T-cell (primary cell): ENCODE data around the gene C11orf58. TPM values are rescaled to one million over a fixed set of nuclear protein-coding genes. Genes with fewer than 3 reads are reported as not detected.

Source experiments
- ATAC-seq, 4 experiments: fragments of 200-7000 bp in 3 of 4; fragments of 150-1000 bp in 1 of 4; cut with Tn5 transposase; replicated peaks in 1 of 4; 1 replicate in 3 of 4; 2 replicates in 1 of 4; pipeline ENCODE4 v1.10.0; 2021; ENCODE audit warnings: moderate library complexity in 3 of 4, mild to moderate bottlenecking in 2 of 4, moderate number of reproducible peaks in 1 of 4
- CTCF ChIA-PET, 2 donors: fragments of 300-600 bp; sonication (Branson Sonifier 250); formaldehyde crosslinking; loops; one replicate each; lab custom pipeline; 2022; ENCODE audit warnings: antibody characterized with exemption in 2 of 2; lab: Charles Lee
- POLR2A ChIA-PET, 2 donors: fragments of 300-600 bp; sonication (Branson Sonifier 250); formaldehyde crosslinking; loops; one replicate each; lab custom pipeline; 2022; ENCODE audit warnings: antibody characterized with exemption in 2 of 2; lab: Charles Lee
- DNase-seq, 35 experiments: peaks; one replicate each; pipeline versions ENCODE4 v3.0.0 to v3.0.0-alpha.2; 2013 to 2023
- H3K27ac ChIP-seq: one replicate; pipeline ENCODE4 v1.5.1; 2013; ENCODE audit warnings: low read length
- H3K27me3 ChIP-seq, 2 experiments: replicated peaks in 1 of 2; 1 replicate in 1 of 2; 2 replicates in 1 of 2; pipeline versions ENCODE4 v1.6.1 to v1.7.0; 2013; ENCODE audit warnings: low read length in 1 of 2, mixed read lengths in 1 of 2; ENCODE audit not compliant: control insufficient read depth in 2 of 2, insufficient read depth in 2 of 2; ENCODE audit errors: extremely low read depth in 1 of 2
- H3K36me3 ChIP-seq, 2 donors: 1 replicate in 1 of 2; 2 replicates in 1 of 2; pipeline versions ENCODE4 v1.6.1 to v1.7.0; 2013; ENCODE audit warnings: low read length in 1 of 2; ENCODE audit not compliant: control insufficient read depth in 2 of 2, insufficient read depth in 1 of 2; ENCODE audit errors: extremely low read depth in 1 of 2
- H3K4me1 ChIP-seq, 2 experiments: 1 replicate in 1 of 2; 2 replicates in 1 of 2; pipeline versions ENCODE4 v1.6.1 to v1.7.0; 2013; ENCODE audit warnings: low read length in 2 of 2, mixed read lengths in 1 of 2; ENCODE audit not compliant: insufficient read depth in 2 of 2, control insufficient read depth in 1 of 2; ENCODE audit errors: extremely low read depth in 1 of 2
- H3K4me3 ChIP-seq, 2 donors: 1 replicate in 1 of 2; 2 replicates in 1 of 2; pipeline versions ENCODE4 v1.5.1 to v1.7.0; 2013; ENCODE audit warnings: mild to moderate bottlenecking in 2 of 2, low read length in 1 of 2, moderate library complexity in 1 of 2; ENCODE audit not compliant: control insufficient read depth in 1 of 2; ENCODE audit errors: extremely low read depth in 1 of 2
- H3K9me3 ChIP-seq: 2 replicates; pipeline ENCODE4 v1.7.0; 2013
- H3K27ac Mint-ChIP-seq, 2 donors: one replicate each; pipeline ENCODE4 v1.8.0; 2020 to 2021; ENCODE audit warnings: mild to moderate bottlenecking in 2 of 2, mixed read lengths in 2 of 2
- H3K27me3 Mint-ChIP-seq, 2 donors: one replicate each; pipeline ENCODE4 v1.8.0; 2021 to 2022; ENCODE audit warnings: mixed read lengths in 2 of 2
- H3K36me3 Mint-ChIP-seq: one replicate; pipeline ENCODE4 v1.8.0; 2021; ENCODE audit warnings: mixed read lengths
- H3K4me1 Mint-ChIP-seq, 3 donors: one replicate each; pipeline ENCODE4 v1.8.0; 2020 to 2022; ENCODE audit warnings: mixed read lengths in 3 of 3, mild to moderate bottlenecking in 1 of 3
- H3K4me3 Mint-ChIP-seq, 3 donors: one replicate each; pipeline ENCODE4 v1.8.0; 2020 to 2022; ENCODE audit warnings: mild to moderate bottlenecking in 3 of 3, mixed read lengths in 3 of 3, moderate library complexity in 3 of 3
- H3K9me3 Mint-ChIP-seq, 3 donors: one replicate each; pipeline ENCODE4 v1.8.0; 2020 to 2022; ENCODE audit warnings: mixed read lengths in 3 of 3
- WGBS: methylation state at CpG from one replicate; pipeline ENCODE4 v1.1.5; 2013; ENCODE audit warnings: missing lambda C conversion rate; ENCODE audit not compliant: insufficient coverage; 5-methylcytosine and 5-hydroxymethylcytosine counted together
- total RNA-seq, 35 experiments: library from RNA in 6 of 35; stranded (reverse) in 6 of 35; fragments of 120-200 nt in 1 of 35; gene quantifications; one replicate each; pipeline versions ENCODE4 v1.2.1 to v1.2.4 and lab custom pipeline; 2013 to 2026

The C11orf58 gene
- 100 to 1,000 TPM; 120 to 145 (median 133) TPM for total RNA-seq
- 167 TPM for total RNA-seq (2013)
- 163 to 328 (median 207) reads per million in 29 experiments for total RNA-seq (lab: John Stamatoyannopoulos, UW)

GRCh38 chr11:16738193-16738946, at the start of gene C11orf58:
TSS of gene C11orf58 (plus strand) at chr11:16738647. CDS start at chr11:16738779, 132 bp downstream.
- Mint-ChIP-seq H3K4me3 (peak within 1 kb of the TSS in 1 of 3 donors; percentile 74), H3K9me3 (no peaks in the 10 kb centered on the region)
- POLR2A ChIA-PET, result interaction anchor here (0.5 to 0.6 kb wide), 3 partner anchors 38 to 1762 kb away, joined by 3 read pairs; no protein-coding TSS in a partner anchor

DNA sequence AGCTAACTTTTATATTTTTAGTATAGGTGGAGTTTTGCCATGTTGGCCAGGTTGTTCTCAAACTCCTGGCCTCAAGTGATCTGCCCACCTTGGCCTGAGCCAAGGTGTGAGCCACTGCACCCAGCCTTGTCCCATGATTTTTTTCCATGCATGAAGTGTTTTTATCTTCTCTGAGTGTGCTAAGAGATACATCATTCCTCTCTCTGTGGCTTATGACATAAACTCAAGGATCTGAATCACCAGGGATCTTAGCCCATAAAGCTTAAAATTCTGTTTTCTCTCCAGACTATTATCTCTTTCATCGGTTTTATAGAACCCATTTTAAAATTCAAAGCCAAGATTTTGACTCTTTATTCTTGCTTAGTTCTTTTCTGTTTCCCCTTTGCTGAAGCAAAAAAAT, 48.4 kb upstream of the C11orf58 start:
- Mint-ChIP-seq H3K27me3 (peaks cover 3 to 19% of the 10 kb centered on the region in 2 donors), H3K4me3 (no peak overlapping the region), H3K9me3 (no peaks in the 10 kb centered on the region), H3K27ac (no peak overlapping the region), H3K36me3 (no peaks in the 10 kb centered on the region), H3K4me1 (no peaks in the 10 kb centered on the region)
- POLR2A ChIA-PET, result no interaction called here
- no peak for ATAC-seq
- CTCF ChIA-PET, result no interaction called here
- Histone ChIP-seq H3K4me1 (no peaks in the 10 kb centered on the region), H3K9me3 (no peaks in the 10 kb centered on the region), H3K4me3 (no peak overlapping the region), H3K36me3 (no peaks in the 10 kb centered on the region), H3K27ac (no peak overlapping the region), H3K27me3 (peaks cover 0 to 2% of the 10 kb centered on the region in 2 experiments)
- DNase-seq, result no peak
- no CpG with 5 or more reads among the region's 1 CpG for WGBS

More at GRCh38 chr11:16738193-16738946, at the start of gene C11orf58:
- CTCF ChIA-PET, result interaction anchor here in 1 of 2 donors (0.6 kb wide), 3 partner anchors 20 to 339 kb away, joined by 3 to 4 read pairs (median 3); partner anchors contain the start of gene RPS13
- ATAC-seq (peak; percentile 94 to 97 (median 97)), DNase-seq (peak; percentile 90 to 97 (median 96))
- no peaks in the 10 kb centered on the region for H3K36me3 ChIP-seq
- H3K27ac ChIP-seq, result peak within 1 kb of the TSS; percentile 98
- H3K9me3 ChIP-seq, result no peaks in the 10 kb centered on the region
- Mint-ChIP-seq H3K27me3 (no peaks in the 10 kb centered on the region), H3K4me1 (peaks cover 24 to 29% (median 24%) of the 10 kb centered on the region in 3 donors), H3K36me3 (peaks cover 15% of the 10 kb centered on the region), H3K27ac (peak within 1 kb of the TSS in 1 of 2 donors; percentile 86)
- peak within 1 kb of the TSS; percentile 86 to 97 for H3K4me3 ChIP-seq
- no peaks in the 10 kb centered on the region for H3K27me3 ChIP-seq
- WGBS, result 0% methylated on average over 44 of the region's 47 CpGs
- peaks cover 25 to 31% of the 10 kb centered on the region in 2 experiments for H3K4me1 ChIP-seq

GRCh38 chr11:16703795-16704194, 34.7 kb upstream of the C11orf58 start:
- H3K27ac ChIP-seq, result no peak overlapping the region
- H3K27ac Mint-ChIP-seq, result no peak overlapping the region
- no peaks in the 10 kb centered on the region for H3K4me1 ChIP-seq
- H3K9me3 Mint-ChIP-seq, result no peaks in the 10 kb centered on the region
- ChIA-PET POLR2A (no interaction called here), CTCF (no interaction called here)
- no peak overlapping the region for H3K4me3 ChIP-seq
- H3K4me3 Mint-ChIP-seq, result no peak overlapping the region
- ATAC-seq (no peak), DNase-seq (no peak)
- H3K36me3 Mint-ChIP-seq, result no peaks in the 10 kb centered on the region
- no peaks in the 10 kb centered on the region for H3K36me3 ChIP-seq
- H3K4me1 Mint-ChIP-seq, result no peaks in the 10 kb centered on the region
- H3K9me3 ChIP-seq, result no peaks in the 10 kb centered on the region
- peaks cover 8 to 13% of the 10 kb centered on the region in 2 donors for H3K27me3 Mint-ChIP-seq
- no peaks in the 10 kb centered on the region for H3K27me3 ChIP-seq

DNA sequence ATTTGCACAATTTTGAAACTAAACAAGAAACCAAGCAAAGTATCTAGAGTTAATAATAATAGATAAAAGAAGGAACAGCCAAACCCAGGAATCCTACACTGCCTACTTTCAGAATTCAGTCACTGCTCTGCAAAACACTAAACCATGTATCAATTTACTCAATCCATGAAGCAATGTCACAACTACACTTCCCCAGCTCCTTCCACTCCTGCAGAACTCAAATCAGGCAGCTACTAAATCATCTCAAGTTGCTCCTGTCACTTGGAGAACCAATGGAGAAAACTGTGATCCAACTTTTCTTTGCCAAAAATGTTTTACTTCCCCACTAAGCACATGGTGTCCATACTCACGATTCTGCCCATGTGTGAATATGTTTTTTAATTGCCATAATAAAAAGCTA, 24.9 kb upstream of the C11orf58 start:
- Histone ChIP-seq H3K9me3 (no peaks in the 10 kb centered on the region), H3K27me3 (peaks cover 0 to 4% of the 10 kb centered on the region in 2 experiments), H3K4me1 (no peaks in the 10 kb centered on the region), H3K4me3 (no peak overlapping the region), H3K27ac (no peak overlapping the region), H3K36me3 (no peaks in the 10 kb centered on the region)
- no peaks in the 10 kb centered on the region for H3K36me3 Mint-ChIP-seq
- H3K27me3 Mint-ChIP-seq, result peaks cover 7 to 10% of the 10 kb centered on the region in 2 donors
- no peak overlapping the region for H3K27ac Mint-ChIP-seq
- ChIA-PET CTCF (interaction anchor here (0.7 to 0.8 kb wide), 2 partner anchors 9 to 24 kb away, joined by 3 read pairs; no protein-coding TSS in a partner anchor), POLR2A (no interaction called here)
- no peaks in the 10 kb centered on the region for H3K4me1 Mint-ChIP-seq
- WGBS, result no CpG with 5 or more reads among the region's 1 CpG
- ATAC-seq (no peak), DNase-seq (no peak)
- H3K9me3 Mint-ChIP-seq, result no peaks in the 10 kb centered on the region
- H3K4me3 Mint-ChIP-seq, result no peak overlapping the region

DNA sequence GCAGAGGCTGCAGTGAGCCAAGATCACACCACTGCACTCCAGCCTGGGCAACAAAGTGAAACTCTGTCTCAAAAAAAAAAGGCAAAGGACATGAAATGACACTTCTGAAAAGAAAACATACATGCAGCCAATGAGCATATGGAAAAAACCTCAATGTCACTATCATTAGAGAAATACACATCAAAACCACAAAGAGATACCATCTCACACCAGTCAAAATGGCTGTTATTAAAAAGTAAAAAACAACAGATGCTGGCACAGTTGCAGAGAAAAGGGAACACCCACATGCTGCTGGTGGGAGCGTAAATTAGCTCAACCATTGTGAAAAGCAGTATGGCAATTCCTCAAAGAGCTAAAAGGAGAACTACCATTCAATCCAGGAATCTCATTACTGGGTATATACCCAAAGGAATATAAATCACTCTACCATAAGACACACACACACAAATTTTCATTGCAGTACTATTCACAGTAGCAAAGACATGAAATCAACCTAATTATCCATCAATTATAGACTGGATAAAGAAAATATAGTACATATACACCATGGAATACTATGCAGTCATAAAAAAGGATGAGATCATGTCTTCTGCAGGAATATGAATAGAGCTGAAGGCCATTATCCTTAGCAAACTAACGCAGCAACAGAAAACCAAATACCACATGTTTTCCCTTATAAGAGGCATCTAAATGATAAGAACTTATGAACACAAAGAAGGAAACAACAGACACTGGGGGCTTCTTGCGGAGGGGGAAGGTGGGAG, 15.7 kb upstream of the C11orf58 start:
- WGBS, result no CpG with 5 or more reads among the region's 3 CpGs
- no peak for ATAC-seq

DNA sequence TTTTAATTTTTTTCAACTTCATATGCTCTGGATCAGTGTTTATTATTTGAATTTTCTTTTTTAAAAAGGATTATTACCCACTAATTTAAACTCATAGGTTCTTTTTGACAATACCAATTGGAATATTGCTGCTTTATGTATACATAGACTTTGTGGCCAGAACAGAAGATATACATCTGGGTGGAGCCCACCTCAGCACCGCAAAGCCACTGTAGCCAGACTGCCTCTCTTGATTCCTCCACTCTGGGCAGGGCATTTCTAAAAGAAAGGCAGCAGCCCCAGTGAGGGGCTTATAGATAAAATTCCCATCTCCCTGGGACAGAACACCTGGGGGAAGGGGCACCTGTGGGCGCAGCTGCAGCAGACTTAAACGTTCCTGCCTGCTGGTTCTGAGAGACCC, 10.6 kb upstream of the C11orf58 start:
- no peak for ATAC-seq
- Mint-ChIP-seq H3K27me3 (peaks cover 11 to 19% of the 10 kb centered on the region in 2 donors), H3K4me1 (no peaks in the 10 kb centered on the region), H3K36me3 (peaks cover 4% of the 10 kb centered on the region), H3K9me3 (peaks cover 0 to 11% (median 7%) of the 10 kb centered on the region in 3 donors), H3K27ac (no peak overlapping the region), H3K4me3 (no peak overlapping the region)
- Histone ChIP-seq H3K4me3 (no peak overlapping the region), H3K4me1 (no peaks in the 10 kb centered on the region), H3K27ac (no peak overlapping the region), H3K27me3 (no peaks in the 10 kb centered on the region), H3K36me3 (no peaks in the 10 kb centered on the region), H3K9me3 (no peaks in the 10 kb centered on the region)
- WGBS, result 86% methylated on average over 2 of the region's 3 CpGs
- ChIA-PET CTCF (interaction anchor here in 1 of 2 donors (0.6 kb wide), 1 partner anchor 105 kb away, joined by 4 read pairs; no protein-coding TSS in a partner anchor), POLR2A (no interaction called here)
- no peak for DNase-seq

More for the DNA sequence above, 15.7 kb upstream of the C11orf58 start:
- Mint-ChIP-seq H3K4me1 (no peaks in the 10 kb centered on the region), H3K27me3 (peaks cover 0 to 6% of the 10 kb centered on the region in 2 donors), H3K9me3 (peaks cover 0 to 6% (median 0%) of the 10 kb centered on the region in 3 donors), H3K27ac (no peak overlapping the region), H3K36me3 (no peaks in the 10 kb centered on the region), H3K4me3 (no peak overlapping the region)
- no peak for DNase-seq
- H3K36me3 ChIP-seq, result no peaks in the 10 kb centered on the region
- H3K4me1 ChIP-seq, result no peaks in the 10 kb centered on the region
- ChIA-PET POLR2A (interaction anchor here in 1 of 2 donors (0.6 kb wide), 1 partner anchor 31 kb away, joined by 10 read pairs; no protein-coding TSS in a partner anchor), CTCF (interaction anchor here in 1 of 2 donors (1.1 kb wide), 1 partner anchor 9 kb away, joined by 3 read pairs; no protein-coding TSS in a partner anchor)
- H3K27ac ChIP-seq, result no peak overlapping the region
- H3K27me3 ChIP-seq, result no peaks in the 10 kb centered on the region
- H3K4me3 ChIP-seq, result no peak overlapping the region
- H3K9me3 ChIP-seq, result no peaks in the 10 kb centered on the region
